AG09309 (cell line): ENCODE results near the gene SLC9A4.

Source experiments
- DNase-seq: peaks from one replicate; pipeline ENCODE4 v3.0.0-alpha.2; 2010; ENCODE audit warnings: low read depth
- H3K4me3 ChIP-seq: 2 replicates; pipeline ENCODE4 v1.5.1; 2011; ENCODE audit warnings: mild to moderate bottlenecking, low read depth, low read length, moderate library complexity; ENCODE audit not compliant: control insufficient read depth
- CTCF ChIP-seq: IDR thresholded peaks from 2 replicates; pipeline ENCODE4 v1.5.1; 2011; ENCODE audit warnings: mild to moderate bottlenecking, low read depth, low read length, inconsistent platforms; ENCODE audit not compliant: insufficient read depth, control insufficient read depth; ENCODE audit errors: missing control alignments

Gene SLC9A4

GRCh38 chr2:102438111-102438510, 34.9 kb upstream of the SLC9A4 start:
- H3K4me3 ChIP-seq, result no peak overlapping the region
- DNase-seq, result no peak
- no peak for TF ChIP-seq CTCF

DNA sequence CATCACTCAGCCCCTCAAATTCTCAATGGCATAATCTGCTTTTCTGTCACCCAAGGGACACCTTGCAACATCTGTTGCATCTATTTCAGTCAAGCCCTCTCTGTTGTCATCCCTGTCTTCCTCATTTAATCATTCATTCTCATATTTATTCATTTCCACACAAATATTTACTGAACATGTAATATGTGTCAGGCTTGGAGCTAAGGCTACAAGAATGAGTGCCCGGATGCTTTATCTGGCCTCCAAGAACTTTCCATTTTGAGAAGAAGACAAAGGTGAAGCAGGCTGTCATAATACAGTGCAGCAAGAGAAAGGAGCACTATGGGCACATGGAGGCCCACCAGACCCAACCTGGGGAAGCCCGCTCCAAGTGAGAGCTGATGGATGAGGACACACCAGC, 34.4 kb upstream of the SLC9A4 start:
- TF ChIP-seq CTCF, result no peak
- DNase-seq, result no peak
- H3K4me3 ChIP-seq, result no peak overlapping the region

GRCh38 chr2:102439065-102439695, 33.8 kb upstream of the SLC9A4 start:
- no peak for DNase-seq
- H3K4me3 ChIP-seq, result no peak overlapping the region
- TF ChIP-seq CTCF, result no peak

DNA sequence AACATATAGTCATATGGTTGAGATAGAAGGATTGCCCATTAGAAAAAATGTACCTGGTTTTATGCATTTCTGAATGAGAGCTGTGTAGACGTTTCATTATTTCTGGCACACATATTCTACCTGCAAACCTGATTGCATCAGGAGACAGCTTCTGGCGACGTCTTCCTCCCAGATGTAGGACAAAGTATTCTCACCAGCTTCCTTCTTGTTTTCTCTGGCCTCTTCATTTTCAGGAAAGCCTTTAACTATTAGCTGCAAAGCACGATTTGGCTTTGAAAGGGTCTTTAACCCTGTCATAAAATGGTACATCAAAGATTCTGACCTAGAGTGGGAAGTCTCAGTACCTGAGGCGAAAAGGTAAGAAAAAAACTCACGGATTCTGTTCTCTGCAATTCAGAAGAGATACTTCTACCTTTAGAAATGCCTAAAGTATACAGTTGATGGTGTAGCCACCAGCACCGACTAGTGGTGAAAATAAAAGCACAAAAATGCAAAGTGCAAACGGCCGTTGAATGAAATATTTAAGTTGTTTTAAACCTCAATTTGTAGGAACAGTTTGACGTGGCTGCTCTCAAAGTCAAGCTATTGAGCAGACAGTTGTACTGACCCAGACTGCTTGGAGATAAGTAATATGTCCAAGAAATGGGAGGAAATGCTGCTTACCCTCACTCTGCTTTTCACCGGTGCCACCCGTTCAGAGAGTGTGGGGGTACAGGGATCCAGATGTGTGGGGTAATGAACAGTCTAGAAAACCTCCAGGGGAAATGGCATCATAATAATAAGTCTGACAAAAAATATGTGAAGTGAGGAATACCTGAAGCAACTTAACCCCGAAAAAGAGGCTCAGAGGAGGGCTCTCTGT, 29.8 kb upstream of the SLC9A4 start:
- no peak overlapping the region for H3K4me3 ChIP-seq
- DNase-seq, result peak; percentile 1
- TF ChIP-seq CTCF, result peak; percentile 65

GRCh38 chr2:102444233-102444632, 28.8 kb upstream of the SLC9A4 start:
- no peak for TF ChIP-seq CTCF
- DNase-seq, result no peak
- no peak overlapping the region for H3K4me3 ChIP-seq

DNA sequence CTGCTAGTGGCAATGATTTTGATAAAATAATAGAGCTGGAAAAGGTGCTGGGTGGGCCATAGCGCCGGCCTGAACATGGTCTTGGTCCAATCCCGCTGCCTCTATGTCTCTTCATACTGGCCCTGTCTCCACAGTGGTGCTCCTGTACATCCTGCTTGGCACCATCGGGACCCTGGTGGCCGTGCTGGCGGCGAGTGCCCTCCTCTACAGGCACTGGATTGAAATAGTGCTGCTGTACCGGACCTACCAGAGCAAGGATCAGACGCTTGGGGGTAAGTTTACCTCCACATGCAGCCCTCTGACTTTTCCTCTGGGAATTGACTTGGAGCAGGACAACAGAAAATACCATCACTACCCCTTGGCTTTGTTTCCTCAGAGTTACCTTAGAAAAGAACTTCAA, 26.1 kb upstream of the SLC9A4 start:
- no peak for DNase-seq
- no peak for TF ChIP-seq CTCF
- no peak overlapping the region for H3K4me3 ChIP-seq
